Globus pallidus (tissue), 1 donor: Measurements from ENCODE around the gene SAMD7.

ENCODE experiments used
- DNase-seq: peaks from one replicate; pipeline ENCODE4 v3.0.0-alpha.2; 2015; ENCODE audit warnings: low spot score

Gene SAMD7

GRCh38 chr3:169966428-169966950, 55.1 kb downstream of the SAMD7 start, which contains the start of gene SEC62:
Gene SEC62, plus strand, starts transcription at chr3:169966807. Its CDS starts 16 bp downstream, at chr3:169966823.
- peak; percentile 91 for DNase-seq

- peak; percentile 53 for DNase-seq
These were observed 55.9 kb downstream of the SAMD7 start for GRCh38 chr3:169966951-169967915.

DNA sequence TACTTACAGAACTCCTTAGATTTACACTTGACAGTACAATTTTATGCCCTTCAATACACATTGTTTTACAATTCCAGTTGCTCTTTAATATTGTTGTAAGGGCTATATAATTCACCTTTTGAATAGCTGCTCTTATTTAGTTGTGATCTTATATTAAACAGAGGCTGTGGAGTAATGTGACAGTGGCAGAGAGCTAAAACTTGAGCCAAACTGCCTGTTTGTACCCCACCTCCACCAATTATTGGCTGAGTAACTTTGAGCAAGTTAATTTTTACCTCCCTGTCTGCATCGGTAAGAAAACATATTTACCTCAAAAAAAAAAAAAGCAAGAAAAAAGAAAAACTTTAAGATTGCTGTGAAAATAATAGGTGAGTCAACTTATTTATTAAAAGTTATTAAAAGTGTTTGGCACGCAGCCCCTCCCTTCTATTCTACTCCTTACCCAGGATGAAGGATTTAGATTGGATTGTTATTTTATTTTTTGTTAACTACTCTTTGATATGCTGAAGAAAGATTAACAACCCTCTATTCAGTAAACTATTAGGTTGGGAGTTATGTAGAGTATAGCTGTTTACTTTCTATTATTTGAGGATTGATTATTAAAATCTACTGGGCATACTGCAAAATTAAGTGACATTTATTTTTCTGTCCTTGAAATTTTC, 57.0 kb downstream of the SAMD7 start:
- no peak for DNase-seq

GRCh38 chr3:169969174-169970095, 58.1 kb downstream of the SAMD7 start:
- DNase-seq, result no peak

DNA sequence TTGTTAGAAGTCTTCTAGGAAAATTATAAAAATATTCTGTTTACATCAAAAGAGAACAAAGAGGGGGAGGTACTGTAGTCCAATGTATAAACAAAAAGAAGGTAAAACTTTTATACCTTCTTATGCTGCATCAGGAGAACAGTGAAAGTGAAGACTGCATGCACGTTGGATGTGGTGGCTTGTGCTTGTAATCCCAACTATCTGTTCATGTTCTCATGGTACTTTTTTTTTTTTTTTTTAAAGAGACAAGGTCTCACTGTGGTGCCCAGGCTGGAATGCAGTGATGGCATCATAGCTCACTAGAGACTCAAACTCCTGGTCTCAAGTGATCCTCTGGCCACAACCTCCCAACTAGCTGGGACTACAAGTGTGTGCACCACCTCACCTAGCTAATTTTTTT, 59.5 kb downstream of the SAMD7 start:
- DNase-seq, result no peak

DNA sequence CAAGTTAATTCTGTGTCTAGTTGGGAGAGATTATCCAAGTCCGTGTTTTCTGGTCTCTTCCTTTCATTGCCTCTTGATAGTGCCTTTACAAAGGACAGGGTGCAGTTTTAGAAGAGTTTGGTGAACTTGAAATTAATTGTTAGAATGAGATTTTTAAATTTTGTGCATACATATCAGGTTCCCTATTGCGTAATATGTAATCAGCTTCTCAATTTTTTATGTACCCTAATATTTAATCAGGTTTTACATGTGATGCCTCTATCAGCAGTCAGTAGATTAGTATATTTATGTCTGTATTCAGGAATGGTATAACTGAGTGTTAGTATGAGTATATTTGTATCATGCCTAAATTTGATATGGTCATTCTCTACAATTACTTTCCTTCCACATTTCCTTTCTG, 60.1 kb downstream of the SAMD7 start:
- no peak for DNase-seq

DNA sequence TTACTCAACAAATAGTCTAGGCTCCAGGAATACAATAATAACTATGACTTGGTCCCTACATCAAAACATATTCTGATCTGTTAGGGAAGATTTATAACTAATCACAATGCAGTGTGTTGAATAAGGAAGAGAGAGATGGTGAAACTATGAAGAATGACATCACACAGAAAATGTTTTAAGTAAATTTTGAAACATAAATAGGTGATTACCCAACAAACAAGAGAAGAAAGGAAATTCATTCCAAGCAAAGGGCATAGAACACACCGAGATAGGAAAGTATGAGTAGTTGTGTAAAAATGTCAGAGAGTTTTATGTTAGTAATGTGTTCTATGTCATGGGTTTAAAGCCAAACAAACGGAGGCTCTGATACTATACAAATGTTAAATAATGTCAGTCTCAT, 68.7 kb downstream of the SAMD7 start:
- no peak for DNase-seq

DNA sequence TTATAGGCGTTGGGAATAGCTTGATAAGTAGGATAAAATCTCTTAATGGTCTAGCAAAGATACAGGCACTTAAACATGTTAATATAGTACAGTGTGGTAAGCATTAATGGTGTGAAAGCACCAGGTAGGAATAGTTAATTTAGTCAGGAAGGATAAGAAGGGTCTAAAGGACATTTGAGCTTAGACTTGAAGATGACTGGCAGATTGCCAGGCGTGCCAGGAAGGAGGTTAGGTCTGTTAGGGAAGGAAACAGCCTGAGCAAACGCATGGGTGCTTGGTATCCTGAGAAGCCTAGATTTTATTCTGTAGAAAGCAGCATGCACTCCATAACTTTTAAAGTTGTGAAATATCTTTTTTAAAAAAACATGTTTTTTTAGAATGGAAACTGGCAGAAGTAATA, 72.9 kb downstream of the SAMD7 start:
- DNase-seq, result no peak
